GM19023 (cell line): ENCODE results near the gene NEURL1B.

Source experiments
- ATAC-seq: cut with Tn5 transposase; IDR thresholded peaks from one replicate; pipeline ENCODE4 v1.9.1; 2021; ENCODE audit warnings: mild to moderate bottlenecking, moderate library complexity; ENCODE audit not compliant: unreplicated experiment

Gene NEURL1B

GRCh38 chr5:172633403-172633970, 7.6 kb upstream of the NEURL1B start:
- ATAC-seq: no peak

- ATAC-seq: no peak
Measured at GRCh38 chr5:172634106-172634899, 6.8 kb upstream of the NEURL1B start.

GRCh38 chr5:172635038-172635437, 6.0 kb upstream of the NEURL1B start:
- ATAC-seq: no peak

GRCh38 chr5:172636279-172637050, 4.6 kb upstream of the NEURL1B start:
- no peak for ATAC-seq

GRCh38 chr5:172637110-172637580, 3.9 kb upstream of the NEURL1B start:
- no peak for ATAC-seq

GRCh38 chr5:172637740-172638139, 3.3 kb upstream of the NEURL1B start:
- no peak for ATAC-seq

- ATAC-seq: no peak
Measured at GRCh38 chr5:172638209-172638768, 2.8 kb upstream of the NEURL1B start.

- ATAC-seq: no peak
Measured at GRCh38 chr5:172640139-172640538, 924 bp upstream of the NEURL1B start.

GRCh38 chr5:172641359-172642050, 442 bp downstream of the NEURL1B start:
- ATAC-seq: no peak

GRCh38 chr5:172642051-172642409, 967 bp downstream of the NEURL1B start:
- ATAC-seq: no peak

- no peak for ATAC-seq
Measured at GRCh38 chr5:172642486-172642885, 1.4 kb downstream of the NEURL1B start.

GRCh38 chr5:172642926-172643871, 2.1 kb downstream of the NEURL1B start:
- ATAC-seq: no peak

GRCh38 chr5:172644266-172644665, 3.2 kb downstream of the NEURL1B start:
- no peak for ATAC-seq

- ATAC-seq: no peak
Measured at GRCh38 chr5:172644711-172645110, 3.6 kb downstream of the NEURL1B start.

- no peak for ATAC-seq
Measured at GRCh38 chr5:172645271-172646055, 4.4 kb downstream of the NEURL1B start.

- ATAC-seq: no peak
Measured at GRCh38 chr5:172646716-172647285, 5.7 kb downstream of the NEURL1B start.

GRCh38 chr5:172647352-172648012, 6.4 kb downstream of the NEURL1B start:
- no peak for ATAC-seq

- no peak for ATAC-seq
Measured at GRCh38 chr5:172648013-172648381, 6.9 kb downstream of the NEURL1B start.
